IMR-90 (cell line): Measurements from ENCODE around the gene NPHP4. TPM values are rescaled to one million over a fixed set of nuclear protein-coding genes. Genes with fewer than 3 reads are reported as not detected.

Source experiments
- ATAC-seq: fragments of 200-7000 bp; cut with Tn5 transposase; 2 replicates; pipeline ENCODE4 v1.9.1; 2020; ENCODE audit warnings: low read depth, mild to moderate bottlenecking, moderate library complexity
- BruUV-seq: library from RNA; stranded (reverse); fragments of 400-500 nt; replicated peaks from 2 replicates; lab custom pipeline; 2021; lab: Mats Ljungman, UMichigan
- CTCF ChIA-PET: fragments of 300-600 bp; formaldehyde crosslinking; extraction: SDS; loops from one replicate; lab custom pipeline; 2021; ENCODE audit warnings: antibody characterized with exemption; lab: Yijun Ruan, JAX
- POLR2A ChIA-PET: fragments of 300-600 bp; sonication (Branson Sonifier 250); formaldehyde crosslinking; loops from one replicate; lab custom pipeline; 2022; ENCODE audit warnings: antibody characterized with exemption; ENCODE audit not compliant: unreplicated experiment; lab: Charles Lee
- DNase-seq: peaks from one replicate; pipeline ENCODE4 v3.0.0; 2013
- H2AFZ ChIP-seq: replicated peaks from 2 replicates; pipeline ENCODE3; 2013; ENCODE audit warnings: low read length, mild to moderate bottlenecking; ENCODE audit not compliant: poor library complexity
- H2AK5ac ChIP-seq: 2 replicates; pipeline ENCODE4 v1.6.1; 2013; ENCODE audit warnings: low read depth, low read length, inconsistent platforms
- H2AK9ac ChIP-seq: replicated peaks from 2 replicates; pipeline ENCODE3; 2013; ENCODE audit warnings: mild to moderate bottlenecking, low read depth, low read length, moderate library complexity; ENCODE audit not compliant: poor library complexity
- H2BK120ac ChIP-seq: 2 replicates; pipeline ENCODE4 v1.6.1; 2013; ENCODE audit warnings: low read depth, low read length, inconsistent platforms
- H2BK15ac ChIP-seq: 3 replicates; pipeline ENCODE4 v1.6.1; 2013; ENCODE audit warnings: low read depth, low read length, inconsistent platforms
- H2BK20ac ChIP-seq: 2 replicates; pipeline ENCODE4 v1.6.1; 2013; ENCODE audit warnings: low read depth, mild to moderate bottlenecking, inconsistent platforms, low read length, moderate library complexity
- H2BK5ac ChIP-seq: 2 replicates; pipeline ENCODE4 v1.6.1; 2013; ENCODE audit warnings: mild to moderate bottlenecking, low read depth, low read length, inconsistent platforms; ENCODE audit not compliant: poor library complexity, severe bottlenecking
- H3K14ac ChIP-seq: replicated peaks from 2 replicates; pipeline ENCODE4 v1.6.1; 2013; ENCODE audit warnings: low read depth, low read length, inconsistent platforms
- H3K18ac ChIP-seq: 2 replicates; pipeline ENCODE4 v1.6.1; 2013; ENCODE audit warnings: low read depth, low read length, control low read depth
- H3K23ac ChIP-seq: 2 replicates; pipeline ENCODE4 v1.6.1; 2013; ENCODE audit warnings: low read depth, low read length, inconsistent platforms
- H3K27ac ChIP-seq: 2 replicates; pipeline ENCODE4 v1.5.1; 2013; ENCODE audit warnings: mild to moderate bottlenecking, control low read depth, low read length; ENCODE audit not compliant: insufficient read depth
- H3K27me3 ChIP-seq: 2 replicates; pipeline ENCODE4 v1.6.1; 2013; ENCODE audit warnings: low read length; ENCODE audit not compliant: control insufficient read depth, insufficient read depth
- H3K36me3 ChIP-seq: 2 replicates; pipeline ENCODE4 v1.6.1; 2013; ENCODE audit warnings: low read length, mixed read lengths; ENCODE audit not compliant: control insufficient read depth, insufficient read depth
- H3K4ac ChIP-seq: 2 replicates; pipeline ENCODE4 v1.6.1; 2013; ENCODE audit warnings: low read depth, low read length, inconsistent platforms
- H3K4me1 ChIP-seq: 2 replicates; pipeline ENCODE4 v1.6.1; 2013; ENCODE audit warnings: low read length, mixed read lengths; ENCODE audit not compliant: control insufficient read depth, insufficient read depth
- H3K4me2 ChIP-seq: 2 replicates; pipeline ENCODE4 v1.6.1; 2013; ENCODE audit warnings: low read depth, mild to moderate bottlenecking, control low read depth, low read length, moderate library complexity
- H3K4me3 ChIP-seq: 2 replicates; pipeline ENCODE4 v1.5.1; 2013; ENCODE audit warnings: low read depth, mild to moderate bottlenecking, control low read depth, low read length, moderate library complexity; ENCODE audit not compliant: insufficient read depth
- H3K56ac ChIP-seq: 2 replicates; pipeline ENCODE4 v1.6.1; 2013; ENCODE audit warnings: low read length, inconsistent platforms; ENCODE audit not compliant: insufficient read depth; ENCODE audit errors: extremely low read depth
- H3K79me1 ChIP-seq, 2 experiments: 2 replicates each; pipeline ENCODE4 v1.6.1; 2013; ENCODE audit warnings: low read length in 2 of 2, inconsistent platforms in 1 of 2, low read depth in 1 of 2
- H3K9ac ChIP-seq: 2 replicates; pipeline ENCODE4 v1.6.1; 2013; ENCODE audit warnings: low read depth, low read length, control low read depth
- H3K9me1 ChIP-seq: 2 replicates; pipeline ENCODE4 v1.6.1; 2013; ENCODE audit warnings: low read length, inconsistent platforms; ENCODE audit not compliant: insufficient read depth
- H3K9me3 ChIP-seq: 2 replicates; pipeline ENCODE4 v1.6.1; 2013; ENCODE audit warnings: low read length; ENCODE audit not compliant: control insufficient read depth, insufficient read depth
- H4K20me1 ChIP-seq: 2 replicates; pipeline ENCODE4 v1.6.1; 2013; ENCODE audit warnings: low read length, inconsistent platforms; ENCODE audit not compliant: insufficient read depth
- H4K5ac ChIP-seq: 2 replicates; pipeline ENCODE4 v1.6.1; 2013; ENCODE audit warnings: mild to moderate bottlenecking, low read depth, low read length, control low read depth
- H4K8ac ChIP-seq, 2 experiments: 2 replicates each; pipeline ENCODE4 v1.6.1; 2013; ENCODE audit warnings: low read depth in 2 of 2, low read length in 2 of 2, control low read depth in 1 of 2, inconsistent platforms in 1 of 2
- H4K91ac ChIP-seq: 2 replicates; pipeline ENCODE4 v1.6.1; 2013; ENCODE audit warnings: low read depth, low read length, inconsistent platforms; ENCODE audit not compliant: insufficient read depth
- CEBPB ChIP-seq: IDR thresholded peaks from 2 replicates; pipeline ENCODE4 v1.6.1; 2012; ENCODE audit warnings: low read depth, low read length, improper control_type of control experiment
- CHD1 ChIP-seq: IDR thresholded peaks from 2 replicates; pipeline ENCODE4 v1.6.1; 2012; ENCODE audit warnings: low read depth, low read length, improper control_type of control experiment
- ELK1 ChIP-seq: fragments of 150-350 bp; IDR thresholded peaks from 2 replicates; pipeline ENCODE4 v1.6.1; 2016; ENCODE audit warnings: low read depth, mild to moderate bottlenecking, low read length, moderate library complexity, borderline replicate concordance
- MAFK ChIP-seq: IDR thresholded peaks from 2 replicates; pipeline ENCODE4 v1.6.1; 2012; ENCODE audit warnings: low read depth, low read length, improper control_type of control experiment
- MAZ ChIP-seq: IDR thresholded peaks from 2 replicates; pipeline ENCODE4 v1.6.1; 2012; ENCODE audit warnings: low read depth, mild to moderate bottlenecking, low read length, improper control_type of control experiment, moderate library complexity, borderline replicate concordance
- POLR2A ChIP-seq: IDR thresholded peaks from 2 replicates; pipeline ENCODE4 v1.6.1; 2012; ENCODE audit warnings: mild to moderate bottlenecking, low read depth, low read length
- RAD21 ChIP-seq: IDR thresholded peaks from 2 replicates; pipeline ENCODE4 v1.6.1; 2012; ENCODE audit warnings: low read length, improper control_type of control experiment
- RCOR1 ChIP-seq: IDR thresholded peaks from 2 replicates; pipeline ENCODE4 v1.6.1; 2012; ENCODE audit warnings: mild to moderate bottlenecking, low read length, improper control_type of control experiment; ENCODE audit not compliant: insufficient replicate concordance
- RFX5 ChIP-seq: IDR thresholded peaks from 2 replicates; pipeline ENCODE4 v1.8.0; 2012; ENCODE audit warnings: low read depth, mild to moderate bottlenecking, low read length, moderate library complexity
- SMC3 ChIP-seq: fragments of 150-350 bp; IDR thresholded peaks from 2 replicates; pipeline ENCODE4 v1.6.1; 2016; ENCODE audit warnings: low read depth, mild to moderate bottlenecking, antibody characterized with exemption, low read length, moderate library complexity
- USF2 ChIP-seq: fragments of 150-350 bp; IDR thresholded peaks from 2 replicates; pipeline ENCODE4 v1.6.1; 2017; ENCODE audit warnings: mild to moderate bottlenecking, antibody characterized with exemption, low read length, low read depth
- WGBS, 2 experiments: methylation state at CpG; one replicate each; pipeline versions ENCODE4 v1.1.5 to v1.1.7; 2013; ENCODE audit warnings: missing lambda C conversion rate in 2 of 2; ENCODE audit not compliant: insufficient read length in 1 of 2; ENCODE audit errors: extremely low coverage in 2 of 2; 5-methylcytosine and 5-hydroxymethylcytosine counted together
- dilution Hi-C: fragments of 300-500 bp; cut with HindIII; formaldehyde crosslinking; loops from one replicate; pipeline ENCODE4 v1.14.3; 2018; ENCODE audit warnings: low sequenced_read_pairs; ENCODE audit not compliant: unreplicated experiment
- in situ Hi-C: fragments of 300-500 bp; cut with MboI; formaldehyde crosslinking; loops from 3 replicates; pipeline ENCODE4 v1.14.3; 2019; ENCODE audit warnings: low sequenced_read_pairs, inconsistent platforms, mixed read lengths
- intact Hi-C: fragments of 100-400 bp; cut with micrococcal nuclease; formaldehyde crosslinking; loops from 2 replicates; pipeline ENCODE4 v1.10.0; 2022
- polyA plus RNA-seq, 3 experiments: library from polyadenylated mRNA; depleted of rRNA; stranded (reverse); fragments of >200 nt; gene quantifications; 2 replicates each; pipeline ENCODE4 v1.2.3, GENCODE V29; 2012; ENCODE audit warnings: low replicate concordance in 1 of 3
- total RNA-seq: library from RNA; depleted of rRNA; stranded (reverse); fragments of >200 nt; gene quantifications from 2 replicates; pipeline ENCODE4 v1.2.3, GENCODE V29; 2012
- TF ChIP-seq, protein P1 (sequence below): conservative IDR thresholded peaks from 2 replicates; pipeline ENCODE4 v1.5.1; 2012; ENCODE audit warnings: mild to moderate bottlenecking, low read depth, low read length, improper control_type of control experiment

NPHP4 gene
- total and polyA plus RNA-seq, 2 of the 4 experiments (the other 2 are of a cell fraction) = 2.0 to 5.5 TPM

DNA sequence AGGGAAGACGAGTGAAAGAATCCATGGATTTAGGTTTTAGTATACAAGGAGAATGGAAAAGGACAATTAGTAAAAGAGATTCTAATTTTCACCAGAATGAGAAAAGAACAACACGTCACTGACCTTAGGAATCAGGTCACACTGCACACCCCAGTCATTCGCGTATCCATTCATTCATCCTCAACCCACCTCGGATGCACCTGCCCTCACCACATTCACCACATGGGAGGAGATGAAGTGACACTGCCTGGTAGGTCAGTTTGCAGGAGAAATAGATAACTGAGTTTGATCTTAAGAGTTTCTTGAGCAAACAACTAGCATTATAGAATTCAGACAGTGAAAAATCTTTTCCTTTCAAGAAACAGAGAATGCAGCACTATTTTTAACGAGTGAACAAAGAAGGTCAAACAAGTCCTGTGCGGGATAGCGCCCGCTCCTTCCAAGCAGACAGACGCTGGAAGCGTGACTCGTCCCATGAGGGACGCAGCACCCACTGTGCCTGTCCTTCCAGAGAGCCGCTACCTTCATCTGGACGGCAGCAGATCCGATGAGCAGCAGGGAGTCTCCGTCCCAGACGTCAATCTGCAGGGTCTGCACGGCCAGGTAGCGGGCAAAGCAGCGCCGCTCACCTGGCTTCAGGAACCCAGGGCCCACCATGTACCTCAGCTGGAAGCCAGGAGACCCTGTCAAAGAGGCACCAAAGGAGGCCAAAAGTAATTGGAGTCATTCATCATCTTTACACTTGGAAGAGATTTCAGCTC lies 101.7 kb downstream of the NPHP4 start:
- Histone ChIP-seq H4K91ac (no peak overlapping the region), H3K14ac (no peak overlapping the region), H3K56ac (no peak overlapping the region), H3K9me3 (no peaks in the 10 kb centered on the region), H3K4me2 (no peak overlapping the region), H2BK15ac (no peak overlapping the region), H3K9me1 (0 out of 2 replicates have a peak, but pooled peaks cover 3% of the 10 kb centered on the region), H3K4me3 (no peak overlapping the region), H3K27ac (no peak overlapping the region), H3K9ac (no peak overlapping the region), H2AK9ac (no peak overlapping the region), H3K4ac (no peak overlapping the region), H4K20me1 (no peaks in the 10 kb centered on the region), H3K27me3 (no peaks in the 10 kb centered on the region), H4K5ac (no peak overlapping the region), H2BK20ac (no peak overlapping the region), H2AK5ac (no peak overlapping the region), H4K8ac (no peak overlapping the region), H2BK120ac (no peak overlapping the region), H2BK5ac (no peak overlapping the region), H3K4me1 (no peaks in the 10 kb centered on the region; the same call in 1 of the 2 replicates), H3K23ac (no peak overlapping the region), H3K18ac (no peak overlapping the region), H3K79me1 (no peaks in the 10 kb centered on the region), H2AFZ (no peak overlapping the region), H3K36me3 (no peaks in the 10 kb centered on the region)
- WGBS, 2 experiments = 100% methylated on average over 8 of the region's 22 CpGs; no CpG with 5 or more reads in 1 of the 2 experiments
- dilution Hi-C loops = no loop called here
- no peak for DNase-seq
- no peak for ATAC-seq
- no TSS peak for BruUV-seq
- CTCF ChIA-PET = no interaction called here
- TF ChIP-seq CEBPB (no peak), RFX5 (no peak), USF2 (no peak), POLR2A (no peak), RAD21 (no peak), RCOR1 (no peak), SMC3 (no peak), CHD1 (no peak), MAFK (no peak), MAZ (no peak), ELK1 (no peak)
- TF ChIP-seq, protein P1, sequence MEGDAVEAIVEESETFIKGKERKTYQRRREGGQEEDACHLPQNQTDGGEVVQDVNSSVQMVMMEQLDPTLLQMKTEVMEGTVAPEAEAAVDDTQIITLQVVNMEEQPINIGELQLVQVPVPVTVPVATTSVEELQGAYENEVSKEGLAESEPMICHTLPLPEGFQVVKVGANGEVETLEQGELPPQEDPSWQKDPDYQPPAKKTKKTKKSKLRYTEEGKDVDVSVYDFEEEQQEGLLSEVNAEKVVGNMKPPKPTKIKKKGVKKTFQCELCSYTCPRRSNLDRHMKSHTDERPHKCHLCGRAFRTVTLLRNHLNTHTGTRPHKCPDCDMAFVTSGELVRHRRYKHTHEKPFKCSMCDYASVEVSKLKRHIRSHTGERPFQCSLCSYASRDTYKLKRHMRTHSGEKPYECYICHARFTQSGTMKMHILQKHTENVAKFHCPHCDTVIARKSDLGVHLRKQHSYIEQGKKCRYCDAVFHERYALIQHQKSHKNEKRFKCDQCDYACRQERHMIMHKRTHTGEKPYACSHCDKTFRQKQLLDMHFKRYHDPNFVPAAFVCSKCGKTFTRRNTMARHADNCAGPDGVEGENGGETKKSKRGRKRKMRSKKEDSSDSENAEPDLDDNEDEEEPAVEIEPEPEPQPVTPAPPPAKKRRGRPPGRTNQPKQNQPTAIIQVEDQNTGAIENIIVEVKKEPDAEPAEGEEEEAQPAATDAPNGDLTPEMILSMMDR = no peak
- POLR2A ChIA-PET = interaction anchor here (0.7 kb wide), 1 partner anchor 81 kb away, joined by 3 read pairs; no protein-coding TSS in a partner anchor
- intact Hi-C loops = no loop called here
- in situ Hi-C loops = no loop called here
